ENCODE results near the gene CCL25. TPM values are rescaled to one million over a fixed set of nuclear protein-coding genes. Genes with fewer than 3 reads are reported as not detected.

The CCL25 gene
- total and polyA plus RNA-seq, 9 of the 15 experiments (the other 6 are each of a cell fraction or from before 2014, with no cell fraction given): 0.15 TPM; not detected in 8

- TF ChIP-seq USF2 (CRISPR knock-in tag; IDR thresholded peaks at IDR 0.05): peak; percentile 72
Observed at GRCh38 chr19:8089664-8090601, 37.4 kb downstream of the CCL25 start (continued).

- Histone ChIP-seq H3K27ac (ENCODE audit: extremely low read depth, low read depth, low read length) (no peak overlapping the region), H3K9me3 (replicated peaks; ENCODE audit: control insufficient read depth, insufficient read depth, low read depth, low read length) (peaks cover 8% of the 10 kb centered on the region), H3K36me3 (ENCODE audit: control insufficient read depth, insufficient read depth, low read length) (no peaks in the 10 kb centered on the region), H3K4me3 (no peak overlapping the region), H4K20me1 (replicated peaks; ENCODE audit: control insufficient read depth, insufficient read depth, low read length) (no peaks in the 10 kb centered on the region), H3K4me1 (replicated peaks in 1 of 2; ENCODE audit: control insufficient read depth in 2 of 2, insufficient read depth in 2 of 2, low read length in 2 of 2) (peaks cover 6 to 26% of the 10 kb centered on the region in 2 experiments), H3K9ac (ENCODE audit: insufficient read depth in 1 of 2, low read depth in 2 of 2, low read length in 2 of 2) (no peak overlapping the region), H3K27me3 (ENCODE audit: control insufficient read depth in 2 of 2, insufficient read depth in 2 of 2, low read length in 2 of 2) (no peaks in the 10 kb centered on the region; a peak in 1 of 5 replicates), H2AFZ (ENCODE audit: low read depth, low read length) (no peak overlapping the region), H3K9me1 (ENCODE audit: control insufficient read depth, insufficient read depth, low read length) (no peaks in the 10 kb centered on the region), H3K4me2 (ENCODE audit: insufficient read depth, low read length) (no peak overlapping the region), H3K79me2 (ENCODE audit: control insufficient read depth, insufficient read depth, low read length) (no peaks in the 10 kb centered on the region)
- POLR2A ChIA-PET: interaction anchor here (0.6 to 1.0 kb wide), 3 partner anchors 9 to 84 kb away, joined by 3 read pairs; no protein-coding TSS in a partner anchor
- in situ Hi-C loops (cut with MboI): no loop called here
- WGBS (ENCODE audit: insufficient coverage, low coverage, missing lambda C conversion rate): 33% methylated on average over 2 of the region's 2 CpGs
- intact Hi-C loops (cut with micrococcal nuclease): no loop called here
- no TSS peak for BruUV-seq (replicated peaks)
- DNase-seq (ENCODE audit: extremely low read depth in 1 of 4, low spot score in 3 of 4): no peak
- no peak for FAIRE-seq
- ATAC-seq: no peak
- CTCF ChIA-PET (ENCODE audit: low intra/inter-chr PET ratio): no interaction called here
- TF ChIP-seq CTCF (IDR thresholded peaks at IDR 0.05 in 2 of 3, conservative IDR thresholded peaks at IDR 0.05 in 1 of 3; ENCODE audit: insufficient read depth in 2 of 3, low read depth in 1 of 3, low read length in 3 of 3) (no peak), TRIM24 (IDR thresholded peaks at IDR 0.05) (peak in 1 of 2 experiments; percentile 64; a peak in 1 of 4 replicates), KLF16 (IDR thresholded peaks at IDR 0.05) (peak; percentile 40; the same call in 1 of the 2 replicates), TFE3 (CRISPR knock-in tag; IDR thresholded peaks at IDR 0.05) (peak; percentile 39; the same call in 1 of the 2 replicates), ZKSCAN3 (CRISPR knock-in tag; IDR thresholded peaks at IDR 0.05) (peak; percentile 89)
Observed at GRCh38 chr19:8090950-8091349, 38.4 kb downstream of the CCL25 start.
